ENCODE measurements around the gene RBM3. TPM values are rescaled to one million over a fixed set of nuclear protein-coding genes. Genes with fewer than 3 reads are reported as not detected.

RBM3 gene
- total and polyA plus RNA-seq, 10 of the 15 experiments (the other 5 are each of a cell fraction or from before 2014, with no cell fraction given): 170 to 467 (median 259) TPM

DNA sequence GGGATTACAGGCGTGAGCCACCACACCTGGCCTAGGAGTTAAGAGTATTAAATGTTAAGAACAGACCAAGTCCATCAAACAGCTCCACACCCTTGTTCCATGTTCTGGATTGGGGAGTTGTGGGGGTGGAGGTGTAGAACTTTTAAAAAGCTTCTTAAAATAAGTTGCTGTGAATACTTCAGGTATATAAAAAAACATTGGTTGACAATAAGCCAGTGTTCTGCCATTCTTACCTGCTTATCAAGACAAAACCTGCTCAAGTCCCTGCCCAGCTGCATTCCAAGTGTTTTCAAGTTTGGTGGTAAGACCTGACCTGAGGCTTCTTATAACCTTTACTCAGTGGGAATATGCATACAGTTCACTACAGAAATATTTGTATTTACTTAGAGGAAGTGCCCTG lies 6.4 kb downstream of the RBM3 start:
- H3K36me3 ChIP-seq (ENCODE audit: control insufficient read depth in 2 of 2, insufficient read depth in 2 of 2, low read length in 1 of 2): peaks cover under 1 to 11% of the 10 kb centered on the region in 2 experiments
- no peaks in the 10 kb centered on the region for H3K27me3 ChIP-seq (replicated peaks in 1 of 2; ENCODE audit: control insufficient read depth in 2 of 2, insufficient read depth in 2 of 2, low read length in 1 of 2)
- no peaks in the 10 kb centered on the region for H4K20me1 ChIP-seq (ENCODE audit: control insufficient read depth, insufficient read depth)
- SMC1A ChIA-PET (ENCODE audit: uncharacterized antibody, unreplicated experiment): no interaction called here
- H3K4me3 ChIP-seq: no peak overlapping the region
- CTCF ChIA-PET: no interaction called here
- TF ChIP-seq, protein P1, sequence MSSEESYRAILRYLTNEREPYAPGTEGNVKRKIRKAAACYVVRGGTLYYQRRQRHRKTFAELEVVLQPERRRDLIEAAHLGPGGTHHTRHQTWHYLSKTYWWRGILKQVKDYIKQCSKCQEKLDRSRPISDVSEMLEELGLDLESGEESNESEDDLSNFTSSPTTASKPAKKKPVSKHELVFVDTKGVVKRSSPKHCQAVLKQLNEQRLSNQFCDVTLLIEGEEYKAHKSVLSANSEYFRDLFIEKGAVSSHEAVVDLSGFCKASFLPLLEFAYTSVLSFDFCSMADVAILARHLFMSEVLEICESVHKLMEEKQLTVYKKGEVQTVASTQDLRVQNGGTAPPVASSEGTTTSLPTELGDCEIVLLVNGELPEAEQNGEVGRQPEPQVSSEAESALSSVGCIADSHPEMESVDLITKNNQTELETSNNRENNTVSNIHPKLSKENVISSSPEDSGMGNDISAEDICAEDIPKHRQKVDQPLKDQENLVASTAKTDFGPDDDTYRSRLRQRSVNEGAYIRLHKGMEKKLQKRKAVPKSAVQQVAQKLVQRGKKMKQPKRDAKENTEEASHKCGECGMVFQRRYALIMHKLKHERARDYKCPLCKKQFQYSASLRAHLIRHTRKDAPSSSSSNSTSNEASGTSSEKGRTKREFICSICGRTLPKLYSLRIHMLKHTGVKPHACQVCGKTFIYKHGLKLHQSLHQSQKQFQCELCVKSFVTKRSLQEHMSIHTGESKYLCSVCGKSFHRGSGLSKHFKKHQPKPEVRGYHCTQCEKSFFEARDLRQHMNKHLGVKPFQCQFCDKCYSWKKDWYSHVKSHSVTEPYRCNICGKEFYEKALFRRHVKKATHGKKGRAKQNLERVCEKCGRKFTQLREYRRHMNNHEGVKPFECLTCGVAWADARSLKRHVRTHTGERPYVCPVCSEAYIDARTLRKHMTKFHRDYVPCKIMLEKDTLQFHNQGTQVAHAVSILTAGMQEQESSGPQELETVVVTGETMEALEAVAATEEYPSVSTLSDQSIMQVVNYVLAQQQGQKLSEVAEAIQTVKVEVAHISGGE (CRISPR knock-in tag; IDR thresholded peaks at IDR 0.05): no peak
- TF ChIP-seq, protein P2, sequence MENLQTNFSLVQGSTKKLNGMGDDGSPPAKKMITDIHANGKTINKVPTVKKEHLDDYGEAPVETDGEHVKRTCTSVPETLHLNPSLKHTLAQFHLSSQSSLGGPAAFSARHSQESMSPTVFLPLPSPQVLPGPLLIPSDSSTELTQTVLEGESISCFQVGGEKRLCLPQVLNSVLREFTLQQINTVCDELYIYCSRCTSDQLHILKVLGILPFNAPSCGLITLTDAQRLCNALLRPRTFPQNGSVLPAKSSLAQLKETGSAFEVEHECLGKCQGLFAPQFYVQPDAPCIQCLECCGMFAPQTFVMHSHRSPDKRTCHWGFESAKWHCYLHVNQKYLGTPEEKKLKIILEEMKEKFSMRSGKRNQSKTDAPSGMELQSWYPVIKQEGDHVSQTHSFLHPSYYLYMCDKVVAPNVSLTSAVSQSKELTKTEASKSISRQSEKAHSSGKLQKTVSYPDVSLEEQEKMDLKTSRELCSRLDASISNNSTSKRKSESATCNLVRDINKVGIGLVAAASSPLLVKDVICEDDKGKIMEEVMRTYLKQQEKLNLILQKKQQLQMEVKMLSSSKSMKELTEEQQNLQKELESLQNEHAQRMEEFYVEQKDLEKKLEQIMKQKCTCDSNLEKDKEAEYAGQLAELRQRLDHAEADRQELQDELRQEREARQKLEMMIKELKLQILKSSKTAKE (IDR thresholded peaks at IDR 0.05; ENCODE audit: low read depth, poor library complexity, severe bottlenecking): no peak
- TF ChIP-seq RAD51 (IDR thresholded peaks at IDR 0.05): no peak
- TF ChIP-seq ZNF217 (IDR thresholded peaks at IDR 0.05): no peak
- TF ChIP-seq RELB (IDR thresholded peaks at IDR 0.05; ENCODE audit: low read depth): no peak
- TF ChIP-seq MEF2B (IDR thresholded peaks at IDR 0.05; ENCODE audit: partially characterized antibody, poor library complexity, severe bottlenecking): no peak
- TF ChIP-seq CREB1 (IDR thresholded peaks at IDR 0.05; ENCODE audit: low read depth): no peak
- no peak for TF ChIP-seq SREBF2 (IDR thresholded peaks at IDR 0.05; ENCODE audit: low read length)
- no peak for TF ChIP-seq KLF5 (IDR thresholded peaks at IDR 0.05; ENCODE audit: partially characterized antibody)
- TF ChIP-seq PML (IDR thresholded peaks at IDR 0.05; ENCODE audit: low read length): no peak
- TF ChIP-seq ZNF274 (IDR thresholded peaks at IDR 0.05; ENCODE audit: insufficient read depth, insufficient read length): no peak
- TF ChIP-seq, protein P3, sequence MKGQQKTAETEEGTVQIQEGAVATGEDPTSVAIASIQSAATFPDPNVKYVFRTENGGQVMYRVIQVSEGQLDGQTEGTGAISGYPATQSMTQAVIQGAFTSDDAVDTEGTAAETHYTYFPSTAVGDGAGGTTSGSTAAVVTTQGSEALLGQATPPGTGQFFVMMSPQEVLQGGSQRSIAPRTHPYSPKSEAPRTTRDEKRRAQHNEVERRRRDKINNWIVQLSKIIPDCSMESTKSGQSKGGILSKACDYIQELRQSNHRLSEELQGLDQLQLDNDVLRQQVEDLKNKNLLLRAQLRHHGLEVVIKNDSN (IDR thresholded peaks at IDR 0.05; ENCODE audit: borderline replicate concordance, extremely low read length, insufficient read depth, low read depth, low read length): no peak
- no peak for TF ChIP-seq BMI1 (IDR thresholded peaks at IDR 0.05; ENCODE audit: borderline replicate concordance)
- no peak for TF ChIP-seq SIX5 (IDR thresholded peaks at IDR 0.05; ENCODE audit: low read depth, low read length, severe bottlenecking)
- TF ChIP-seq BCL11A (IDR thresholded peaks at IDR 0.05; ENCODE audit: low read depth, low read length): no peak
- no peak for TF ChIP-seq BACH1 (IDR thresholded peaks at IDR 0.05; ENCODE audit: borderline replicate concordance)
- no peak for TF ChIP-seq NBN (IDR thresholded peaks at IDR 0.05)
- FAIRE-seq (no peak), ATAC-seq (no peak), DNase-seq (ENCODE audit: low read depth, low spot score) (no peak)
- H2AFZ ChIP-seq (ENCODE audit: control insufficient read depth, low read depth, low read length): no peak overlapping the region
- RAD21 ChIA-PET (ENCODE audit: unreplicated experiment): no interaction called here
- intact Hi-C loops (cut with micrococcal nuclease; ENCODE audit: unreplicated experiment): no loop called here
- no peak overlapping the region for H3K4me2 ChIP-seq (ENCODE audit: control insufficient read depth, insufficient read depth)
- peaks cover 7% of the 10 kb centered on the region; the same call in 1 of the 2 replicates for H3K4me1 ChIP-seq (ENCODE audit: control insufficient read depth, insufficient read depth, low read length)
- no peak overlapping the region for H3K27ac ChIP-seq (ENCODE audit: control insufficient read depth, insufficient read depth)
- 77% methylated on average over 1 of the region's 1 CpG for WGBS (ENCODE audit: insufficient coverage, insufficient replicate concordance, low lambda C conversion rate, missing lambda C conversion rate)
- no peaks in the 10 kb centered on the region for H3K9me3 ChIP-seq (replicated peaks; ENCODE audit: control insufficient read depth, insufficient read depth, low read length)
- H3K9ac ChIP-seq (ENCODE audit: control insufficient read depth, insufficient read depth, low read length): no peak overlapping the region
- in situ Hi-C loops (cut with MboI): no loop called here
- BruUV-seq (replicated peaks): no TSS peak
- POLR2A ChIA-PET: no interaction called here
- H3K79me2 ChIP-seq (ENCODE audit: control insufficient read depth, insufficient read depth, low read length): peaks cover 14% of the 10 kb centered on the region
